GM23248 (cell line): ENCODE results near the gene DIDO1.

Source experiments
- EZH2 ChIP-seq: fragments of 200-600 bp; sonication (generic); IDR thresholded peaks from 2 replicates; pipeline ENCODE4 v1.6.1; 2018; ENCODE audit warnings: antibody characterized with exemption, mild to moderate bottlenecking; ENCODE audit not compliant: insufficient read depth, poor library complexity, severe bottlenecking
- EZH2phosphoT487 ChIP-seq: fragments of 200-600 bp; sonication (generic); IDR thresholded peaks from 2 replicates; pipeline ENCODE4 v1.6.1; 2018; ENCODE audit warnings: antibody characterized with exemption, moderate library complexity, mild to moderate bottlenecking, low read depth; ENCODE audit not compliant: insufficient read depth

DNA sequence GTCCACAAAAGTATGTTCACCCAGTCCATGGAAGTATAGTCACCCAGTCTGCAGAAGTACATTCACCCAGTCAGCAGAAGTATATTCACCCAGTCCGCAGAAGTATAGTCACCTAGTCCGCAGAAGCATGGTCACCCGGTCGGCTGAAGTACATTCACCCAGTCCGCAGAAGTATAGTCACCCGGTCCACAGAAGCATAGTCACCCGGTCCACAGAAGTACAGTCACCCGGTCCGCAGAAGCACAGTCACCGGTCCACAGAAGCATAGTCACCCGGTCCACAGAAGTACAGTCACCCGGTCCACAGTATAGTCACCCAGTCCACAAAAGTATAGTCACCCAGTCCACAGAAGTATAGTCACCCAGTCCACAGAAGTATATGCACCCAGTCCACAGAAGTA lies 73.5 kb downstream of the DIDO1 start:
- TF ChIP-seq EZH2phosphoT487 (no peak), EZH2 (no peak)
